HepG2 (cell line): ENCODE measurements around the gene ARFGAP1. TPM values are rescaled to one million over a fixed set of nuclear protein-coding genes. Genes with fewer than 3 reads are reported as not detected.

Experiments used
- ATAC-seq: fragments of 200-7000 bp; cut with Tn5 transposase; 3 replicates; pipeline ENCODE4 v1.9.1; 2020; ENCODE audit warnings: mild to moderate bottlenecking, moderate library complexity
- BruUV-seq: library from RNA; stranded (reverse); fragments of 400-500 nt; replicated peaks from 2 replicates; lab custom pipeline; 2021; lab: Mats Ljungman, UMichigan
- CTCF ChIA-PET: fragments of 300-600 bp; formaldehyde crosslinking; extraction: SDS; loops from one replicate; lab custom pipeline; 2021; ENCODE audit warnings: low total read pairs, inconsistent platforms, low intra/inter-chr PET ratio; lab: Yijun Ruan, JAX
- POLR2A ChIA-PET: fragments of 350-600 bp; sonication (Branson Sonifier 250); formaldehyde crosslinking; loops from one replicate; lab custom pipeline; 2020; ENCODE audit warnings: antibody characterized with exemption, inconsistent platforms; lab: Yijun Ruan, JAX
- DNase-seq: peaks from one replicate; pipeline ENCODE4 v3.0.0-alpha.2; 2015; ENCODE audit warnings: low spot score
- FAIRE-seq: peaks from 3 replicates; lab custom pipeline; 2011; peaks lifted over from hg19 to GRCh38; lab: Jason Lieb, UNC
- H2AFZ ChIP-seq: one replicate; pipeline ENCODE4 v1.6.1; 2011; ENCODE audit warnings: low read length, inconsistent platforms
- H3K27ac ChIP-seq: fragments of 300-600 bp; 3 replicates; pipeline ENCODE4 v1.8.0; 2011; ENCODE audit warnings: mixed run types, mild to moderate bottlenecking, mixed read lengths, low read length, inconsistent platforms; ENCODE audit not compliant: insufficient read depth; ENCODE audit errors: extremely low read length
- H3K27me3 ChIP-seq, 2 experiments: fragments of 200-600 bp in 1 of 2; 2 replicates in 1 of 2; 3 replicates in 1 of 2; pipeline versions ENCODE4 v1.6.0 to v1.8.0; 2011; ENCODE audit warnings: low read length in 2 of 2, mild to moderate bottlenecking in 2 of 2, moderate library complexity in 2 of 2, inconsistent platforms in 1 of 2; ENCODE audit not compliant: insufficient read depth in 2 of 2, control insufficient read depth in 1 of 2
- H3K36me3 ChIP-seq, 2 experiments: fragments of 200-600 bp in 1 of 2; replicated peaks in 1 of 2; 2 replicates in 1 of 2; 3 replicates in 1 of 2; pipeline versions ENCODE4 v1.5.1 to v1.8.0; 2011; ENCODE audit warnings: low read length in 2 of 2, inconsistent platforms in 1 of 2; ENCODE audit not compliant: insufficient read depth in 2 of 2, control insufficient read depth in 1 of 2
- H3K4me1 ChIP-seq: 2 replicates; pipeline ENCODE4 v1.5.1; 2012; ENCODE audit warnings: low read length, inconsistent platforms; ENCODE audit not compliant: insufficient read depth
- H3K4me2 ChIP-seq: 2 replicates; pipeline ENCODE4 v1.6.0; 2011; ENCODE audit warnings: low read depth, low read length, inconsistent platforms
- H3K4me3 ChIP-seq, 3 experiments: fragments of 200-600 bp in 1 of 3; sonication (generic), shearing (Covaris generic) in 1 of 3; replicated peaks in 1 of 3; 2 replicates each; pipeline ENCODE4 v1.5.1; 2011 to 2016; ENCODE audit warnings: low read length in 3 of 3, inconsistent platforms in 2 of 3, low read depth in 2 of 3, mild to moderate bottlenecking in 2 of 3, control low read depth in 1 of 3, mixed read lengths in 1 of 3; ENCODE audit not compliant: insufficient read depth in 1 of 3
- H3K79me2 ChIP-seq: one replicate; pipeline ENCODE4 v1.6.1; 2011; ENCODE audit warnings: low read length, inconsistent platforms; ENCODE audit not compliant: insufficient read depth
- H3K9ac ChIP-seq: 2 replicates; pipeline ENCODE4 v1.6.0; 2011; ENCODE audit warnings: mild to moderate bottlenecking, low read depth, low read length, inconsistent platforms; ENCODE audit not compliant: insufficient read depth
- H3K9me3 ChIP-seq: 2 replicates; pipeline ENCODE4 v1.5.1; 2012; ENCODE audit warnings: mild to moderate bottlenecking, low read length
- H4K20me1 ChIP-seq: 2 replicates; pipeline ENCODE4 v1.6.0; 2011; ENCODE audit warnings: inconsistent platforms, mild to moderate bottlenecking, low read length, moderate library complexity; ENCODE audit not compliant: insufficient read depth
- EEA1 ChIP-seq: sonication (generic); formaldehyde crosslinking; IDR thresholded peaks from 2 replicates; pipeline ENCODE4 v1.5.1; 2020; ENCODE audit warnings: mild to moderate bottlenecking, missing genetic modification reagents, borderline replicate concordance
- FOXA3 ChIP-seq: IDR thresholded peaks from 2 replicates; pipeline ENCODE4 v1.6.1; 2016; ENCODE audit warnings: missing genetic modification reagents, missing compliant biosample characterization
- KDM1A ChIP-seq: IDR thresholded peaks from 2 replicates; pipeline ENCODE4 v1.6.1; 2016; ENCODE audit warnings: missing compliant biosample characterization
- KDM2A ChIP-seq: sonication (generic); formaldehyde crosslinking; IDR thresholded peaks from 2 replicates; pipeline ENCODE4 v1.4.0; 2020; ENCODE audit warnings: low read depth, missing genetic modification reagents, borderline replicate concordance
- KMT2A ChIP-seq: sonication (generic); formaldehyde crosslinking; IDR thresholded peaks from 2 replicates; pipeline ENCODE4 v1.4.0; 2020; ENCODE audit warnings: missing genetic modification reagents
- RBFOX2 ChIP-seq: fragments of 200-400 bp; formaldehyde crosslinking; IDR thresholded peaks from 2 replicates; pipeline ENCODE4 v1.6.1; 2017; ENCODE audit warnings: low read depth, mild to moderate bottlenecking, low read length
- SALL2 ChIP-seq: sonication (generic); formaldehyde crosslinking; IDR thresholded peaks from 2 replicates; pipeline ENCODE4 v1.8.1; 2023; ENCODE audit warnings: mild to moderate bottlenecking, missing genetic modification reagents, inconsistent platforms
- SIX4 ChIP-seq: sonication (generic); formaldehyde crosslinking; IDR thresholded peaks from 2 replicates; pipeline ENCODE4 v1.4.0; 2020; ENCODE audit warnings: missing genetic modification reagents
- SMARCC2 ChIP-seq: fragments of 450-650 bp; IDR thresholded peaks from 2 replicates; pipeline ENCODE4 v1.6.1; 2017; ENCODE audit warnings: antibody characterized with exemption, mild to moderate bottlenecking
- ZNF572 ChIP-seq: sonication (generic); formaldehyde crosslinking; IDR thresholded peaks from 2 replicates; pipeline ENCODE4 v1.5.1; 2020; ENCODE audit warnings: mild to moderate bottlenecking, missing genetic modification reagents
- ZNF660 ChIP-seq: sonication (generic); formaldehyde crosslinking; IDR thresholded peaks from 2 replicates; pipeline ENCODE4 v1.5.1; 2020; ENCODE audit warnings: mild to moderate bottlenecking, low read depth, missing genetic modification reagents, borderline replicate concordance
- ZNF724P ChIP-seq: sonication (generic); formaldehyde crosslinking; IDR thresholded peaks from 2 replicates; pipeline ENCODE4 v1.8.0; 2022; ENCODE audit warnings: missing genetic modification reagents, borderline replicate concordance
- ZSCAN31 ChIP-seq: sonication (generic); formaldehyde crosslinking; IDR thresholded peaks from 2 replicates; pipeline ENCODE4 v1.5.0; 2020; ENCODE audit warnings: low read depth, mild to moderate bottlenecking, missing genetic modification reagents
- WGBS: methylation state at CpG from one replicate; pipeline ENCODE4 v1.1.6; 2017; ENCODE audit warnings: low lambda C conversion rate; 5-methylcytosine and 5-hydroxymethylcytosine counted together
- in situ Hi-C: cut with HindIII; loops from 2 replicates; pipeline ENCODE4 v1.10.0; 2017; ENCODE audit warnings: low pct_unique_long_range_greater_than_20kb; ENCODE audit not compliant: extremely low pct_ligation_motif_present
- intact Hi-C: fragments of 100-400 bp; cut with micrococcal nuclease; formaldehyde crosslinking; loops from one replicate; pipeline ENCODE4 v1.10.0; 2022; ENCODE audit not compliant: unreplicated experiment
- polyA plus RNA-seq, 8 experiments: library from polyadenylated mRNA; depleted of rRNA in 3 of 8; stranded (reverse) in 7 of 8; unstranded in 1 of 8; fragments of >200 nt; fragmentation: Illumina TruSeq in 4 of 8; extraction: Trizol in 4 of 8; gene quantifications; 2 replicates each; pipeline versions ENCODE4 v1.2.1 to v1.2.3, GENCODE V29; 2011 to 2016; ENCODE audit warnings: low read depth in 4 of 8, missing spikeins in 1 of 8, mixed read lengths in 1 of 8; ENCODE audit not compliant: insufficient read depth in 1 of 8
- total RNA-seq, 5 experiments: library from RNA; depleted of rRNA; stranded (reverse); fragments of >200 nt; fragmentation: Illumina TruSeq; extraction: Trizol; gene quantifications; 2 replicates each; pipeline ENCODE4 v1.2.3, GENCODE V29; 2016; ENCODE audit warnings: low read depth in 1 of 5
- TF ChIP-seq, protein P1 (sequence below): sonication (generic); formaldehyde crosslinking; IDR thresholded peaks from 2 replicates; pipeline ENCODE4 v1.9.0; 2022; ENCODE audit warnings: missing genetic modification reagents, mild to moderate bottlenecking, borderline replicate concordance
- TF ChIP-seq, protein P2 (sequence below): sonication (generic); formaldehyde crosslinking; IDR thresholded peaks from 2 replicates; pipeline ENCODE4 v1.8.1; 2023; ENCODE audit warnings: mild to moderate bottlenecking, inconsistent platforms, moderate library complexity, missing genetic modification reagents, borderline replicate concordance
- TF ChIP-seq, protein P3 (sequence below): sonication (generic); formaldehyde crosslinking; IDR thresholded peaks from 2 replicates; pipeline ENCODE4 v1.4.0; 2020; ENCODE audit warnings: mild to moderate bottlenecking, missing genetic modification reagents

The ARFGAP1 gene
- total and polyA plus RNA-seq, 2 of the 13 experiments (the other 11 are each of a cell fraction or from before 2014, with no cell fraction given) = 132 TPM

DNA sequence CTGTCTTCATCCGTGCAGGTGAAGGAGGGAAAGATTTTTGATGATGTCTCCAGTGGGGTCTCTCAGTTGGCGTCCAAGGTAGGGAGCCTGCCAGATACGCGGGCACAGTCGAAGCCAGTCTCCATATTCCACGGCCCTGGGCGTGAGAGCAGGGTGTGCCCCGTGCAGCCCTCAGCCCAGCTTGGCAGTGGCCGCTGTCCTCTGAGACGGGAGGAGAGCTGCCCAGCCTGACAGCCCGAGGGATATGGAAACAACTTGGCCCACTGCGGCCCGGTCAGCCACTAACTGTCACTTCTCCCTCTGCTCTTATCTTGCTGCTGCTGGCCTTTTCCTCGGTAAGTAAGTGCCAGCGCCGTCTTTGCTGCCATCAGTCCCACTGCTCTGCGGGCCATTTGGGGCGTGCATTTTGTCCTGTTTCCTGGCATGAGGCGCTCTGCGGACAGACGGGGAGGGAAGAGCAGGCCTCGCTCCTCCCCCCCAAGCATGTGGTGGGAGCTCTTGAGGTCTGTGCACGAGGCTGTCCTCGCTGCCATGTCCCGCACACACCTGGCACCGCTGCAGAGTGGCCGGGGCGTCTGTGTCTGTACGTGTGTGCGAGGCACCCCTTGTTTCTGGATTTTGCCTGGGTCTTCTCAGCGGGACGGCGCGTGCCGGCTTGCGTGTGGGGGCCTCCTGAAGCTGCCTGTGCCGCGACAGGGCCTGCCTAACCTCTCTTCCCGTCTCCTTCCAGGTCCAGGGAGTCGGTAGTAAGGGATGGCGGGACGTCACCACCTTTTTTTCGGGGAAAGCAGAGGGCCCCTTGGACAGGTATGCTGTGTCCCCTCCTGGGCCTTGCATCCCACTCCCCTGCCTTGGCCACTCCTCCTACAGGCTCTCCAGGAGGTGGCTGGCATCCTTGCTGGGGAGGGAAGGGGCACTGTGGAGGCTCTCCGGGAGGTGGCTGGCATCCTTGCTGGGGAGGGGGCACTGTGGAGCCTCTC, 13.3 kb downstream of the ARFGAP1 start:
- H3K27ac ChIP-seq = no peak overlapping the region
- no TSS peak for BruUV-seq
- ChIA-PET POLR2A (no interaction called here), CTCF (no interaction called here)
- no peaks in the 10 kb centered on the region for H3K27me3 ChIP-seq
- no peak overlapping the region for H2AFZ ChIP-seq
- DNase-seq (no peak), ATAC-seq (no peak), FAIRE-seq (no peak)
- 98% methylated on average over 44 of the region's 44 CpGs for WGBS
- no peak overlapping the region for H3K9ac ChIP-seq
- no peak overlapping the region for H3K4me2 ChIP-seq
- H3K4me1 ChIP-seq = peaks cover 6% of the 10 kb centered on the region
- peaks cover 39 to 57% of the 10 kb centered on the region in 2 experiments for H3K36me3 ChIP-seq
- no peaks in the 10 kb centered on the region for H3K79me2 ChIP-seq
- intact Hi-C loops = no loop called here
- no peak overlapping the region for H3K4me3 ChIP-seq
- in situ Hi-C loops = no loop called here
- H4K20me1 ChIP-seq = peaks cover 7% of the 10 kb centered on the region; the same call in 1 of the 2 replicates
- no peaks in the 10 kb centered on the region for H3K9me3 ChIP-seq
- TF ChIP-seq RBFOX2 (peak; percentile 57), SALL2 (CRISPR knock-in tag) (no peak), KDM2A (CRISPR knock-in tag) (no peak), EEA1 (no peak), ZNF724P (no peak), SMARCC2 (no peak), KDM1A (CRISPR knock-in tag) (no peak), ZNF572 (CRISPR knock-in tag) (peak; percentile 79; the same call in 1 of the 2 replicates), SIX4 (CRISPR knock-in tag) (no peak), KMT2A (no peak), ZSCAN31 (CRISPR knock-in tag) (no peak), ZNF660 (CRISPR knock-in tag) (no peak), FOXA3 (CRISPR knock-in tag) (no peak)
- TF ChIP-seq, protein P1, sequence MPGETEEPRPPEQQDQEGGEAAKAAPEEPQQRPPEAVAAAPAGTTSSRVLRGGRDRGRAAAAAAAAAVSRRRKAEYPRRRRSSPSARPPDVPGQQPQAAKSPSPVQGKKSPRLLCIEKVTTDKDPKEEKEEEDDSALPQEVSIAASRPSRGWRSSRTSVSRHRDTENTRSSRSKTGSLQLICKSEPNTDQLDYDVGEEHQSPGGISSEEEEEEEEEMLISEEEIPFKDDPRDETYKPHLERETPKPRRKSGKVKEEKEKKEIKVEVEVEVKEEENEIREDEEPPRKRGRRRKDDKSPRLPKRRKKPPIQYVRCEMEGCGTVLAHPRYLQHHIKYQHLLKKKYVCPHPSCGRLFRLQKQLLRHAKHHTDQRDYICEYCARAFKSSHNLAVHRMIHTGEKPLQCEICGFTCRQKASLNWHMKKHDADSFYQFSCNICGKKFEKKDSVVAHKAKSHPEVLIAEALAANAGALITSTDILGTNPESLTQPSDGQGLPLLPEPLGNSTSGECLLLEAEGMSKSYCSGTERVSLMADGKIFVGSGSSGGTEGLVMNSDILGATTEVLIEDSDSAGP = peak; percentile 23; the same call in 1 of the 2 replicates
- TF ChIP-seq, protein P2, sequence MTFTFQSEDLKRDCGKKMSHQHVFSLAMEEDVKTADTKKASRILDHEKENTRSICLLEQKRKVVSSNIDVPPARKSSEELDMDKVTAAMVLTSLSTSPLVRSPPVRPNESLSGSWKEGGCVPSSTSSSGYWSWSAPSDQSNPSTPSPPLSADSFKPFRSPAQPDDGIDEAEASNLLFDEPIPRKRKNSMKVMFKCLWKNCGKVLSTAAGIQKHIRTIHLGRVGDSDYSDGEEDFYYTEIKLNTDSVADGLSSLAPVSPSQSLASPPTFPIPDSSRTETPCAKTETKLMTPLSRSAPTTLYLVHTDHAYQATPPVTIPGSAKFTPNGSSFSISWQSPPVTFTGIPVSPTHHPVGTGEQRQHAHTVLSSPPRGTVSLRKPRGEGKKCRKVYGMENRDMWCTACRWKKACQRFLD (CRISPR knock-in tag) = no peak
- TF ChIP-seq, protein P3, sequence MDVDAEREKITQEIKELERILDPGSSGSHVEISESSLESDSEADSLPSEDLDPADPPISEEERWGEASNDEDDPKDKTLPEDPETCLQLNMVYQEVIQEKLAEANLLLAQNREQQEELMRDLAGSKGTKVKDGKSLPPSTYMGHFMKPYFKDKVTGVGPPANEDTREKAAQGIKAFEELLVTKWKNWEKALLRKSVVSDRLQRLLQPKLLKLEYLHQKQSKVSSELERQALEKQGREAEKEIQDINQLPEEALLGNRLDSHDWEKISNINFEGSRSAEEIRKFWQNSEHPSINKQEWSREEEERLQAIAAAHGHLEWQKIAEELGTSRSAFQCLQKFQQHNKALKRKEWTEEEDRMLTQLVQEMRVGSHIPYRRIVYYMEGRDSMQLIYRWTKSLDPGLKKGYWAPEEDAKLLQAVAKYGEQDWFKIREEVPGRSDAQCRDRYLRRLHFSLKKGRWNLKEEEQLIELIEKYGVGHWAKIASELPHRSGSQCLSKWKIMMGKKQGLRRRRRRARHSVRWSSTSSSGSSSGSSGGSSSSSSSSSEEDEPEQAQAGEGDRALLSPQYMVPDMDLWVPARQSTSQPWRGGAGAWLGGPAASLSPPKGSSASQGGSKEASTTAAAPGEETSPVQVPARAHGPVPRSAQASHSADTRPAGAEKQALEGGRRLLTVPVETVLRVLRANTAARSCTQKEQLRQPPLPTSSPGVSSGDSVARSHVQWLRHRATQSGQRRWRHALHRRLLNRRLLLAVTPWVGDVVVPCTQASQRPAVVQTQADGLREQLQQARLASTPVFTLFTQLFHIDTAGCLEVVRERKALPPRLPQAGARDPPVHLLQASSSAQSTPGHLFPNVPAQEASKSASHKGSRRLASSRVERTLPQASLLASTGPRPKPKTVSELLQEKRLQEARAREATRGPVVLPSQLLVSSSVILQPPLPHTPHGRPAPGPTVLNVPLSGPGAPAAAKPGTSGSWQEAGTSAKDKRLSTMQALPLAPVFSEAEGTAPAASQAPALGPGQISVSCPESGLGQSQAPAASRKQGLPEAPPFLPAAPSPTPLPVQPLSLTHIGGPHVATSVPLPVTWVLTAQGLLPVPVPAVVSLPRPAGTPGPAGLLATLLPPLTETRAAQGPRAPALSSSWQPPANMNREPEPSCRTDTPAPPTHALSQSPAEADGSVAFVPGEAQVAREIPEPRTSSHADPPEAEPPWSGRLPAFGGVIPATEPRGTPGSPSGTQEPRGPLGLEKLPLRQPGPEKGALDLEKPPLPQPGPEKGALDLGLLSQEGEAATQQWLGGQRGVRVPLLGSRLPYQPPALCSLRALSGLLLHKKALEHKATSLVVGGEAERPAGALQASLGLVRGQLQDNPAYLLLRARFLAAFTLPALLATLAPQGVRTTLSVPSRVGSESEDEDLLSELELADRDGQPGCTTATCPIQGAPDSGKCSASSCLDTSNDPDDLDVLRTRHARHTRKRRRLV (CRISPR knock-in tag) = no peak
